Hepatocyte (in vitro differentiated cells): Measurements from ENCODE around the gene SFRP5. TPM values are rescaled to one million over a fixed set of nuclear protein-coding genes. Genes with fewer than 3 reads are reported as not detected.

Experiments used
- DNase-seq: peaks from one replicate; pipeline ENCODE4 v3.0.0-alpha.2; 2016; ENCODE audit warnings: low spot score
- H2AFZ ChIP-seq: fragments of 200-600 bp; sonication (generic); 2 replicates; pipeline ENCODE4 v1.6.0; 2016; ENCODE audit warnings: antibody characterized with exemption, mild to moderate bottlenecking
- H3K27ac ChIP-seq: fragments of 200-600 bp; sonication (generic); 2 replicates; pipeline ENCODE4 v1.5.1; 2016; ENCODE audit warnings: mild to moderate bottlenecking
- H3K27me3 ChIP-seq: fragments of 200-600 bp; sonication (generic); 2 replicates; pipeline ENCODE4 v1.6.1; 2016
- H3K36me3 ChIP-seq: fragments of 200-600 bp; sonication (generic); replicated peaks from 2 replicates; pipeline ENCODE4 v1.5.1; 2016; ENCODE audit warnings: low read depth; ENCODE audit not compliant: insufficient read depth
- H3K4me1 ChIP-seq: fragments of 200-600 bp; sonication (generic); 2 replicates; pipeline ENCODE4 v1.5.1; 2016; ENCODE audit warnings: mild to moderate bottlenecking, moderate library complexity; ENCODE audit not compliant: insufficient read depth
- H3K4me2 ChIP-seq: fragments of 200-600 bp; sonication (generic); 2 replicates; pipeline ENCODE4 v1.6.0; 2016
- H3K4me3 ChIP-seq: fragments of 200-600 bp; sonication (generic); 2 replicates; pipeline ENCODE4 v1.5.1; 2016; ENCODE audit warnings: mild to moderate bottlenecking
- H3K79me2 ChIP-seq: fragments of 200-600 bp; sonication (generic); 2 replicates; pipeline ENCODE4 v1.6.0; 2017; ENCODE audit warnings: mild to moderate bottlenecking
- H3K9me2 ChIP-seq: fragments of 200-600 bp; sonication (generic); replicated peaks from 2 replicates; pipeline ENCODE4 v1.6.0; 2017; ENCODE audit warnings: mild to moderate bottlenecking; ENCODE audit not compliant: insufficient read depth
- H3K9me3 ChIP-seq: fragments of 200-600 bp; sonication (generic); 2 replicates; pipeline ENCODE4 v1.5.1; 2016; ENCODE audit warnings: low read depth, mild to moderate bottlenecking
- H4K20me1 ChIP-seq: fragments of 200-600 bp; sonication (generic); 2 replicates; pipeline ENCODE4 v1.6.0; 2016; ENCODE audit warnings: mild to moderate bottlenecking; ENCODE audit not compliant: insufficient read depth, poor library complexity, severe bottlenecking
- CTCF ChIP-seq: fragments of 200-600 bp; sonication (generic); IDR thresholded peaks from 2 replicates; pipeline ENCODE4 v1.5.1; 2016; ENCODE audit warnings: antibody characterized with exemption, mild to moderate bottlenecking; ENCODE audit not compliant: poor library complexity
- EZH2 ChIP-seq: fragments of 200-600 bp; sonication (generic); IDR thresholded peaks from 2 replicates; pipeline ENCODE4 v1.6.1; 2016; ENCODE audit warnings: antibody characterized with exemption, mild to moderate bottlenecking, borderline replicate concordance
- EZH2phosphoT487 ChIP-seq: fragments of 200-600 bp; sonication (generic); IDR thresholded peaks from one replicate; pipeline ENCODE4 v1.6.1; 2018; ENCODE audit warnings: antibody characterized with exemption, mild to moderate bottlenecking, low read depth, moderate library complexity; ENCODE audit not compliant: unreplicated experiment, severe bottlenecking
- WGBS: methylation state at CpG from one replicate; pipeline ENCODE4 v1.1.6; 2016; ENCODE audit warnings: low lambda C conversion rate; ENCODE audit errors: missing lambda C conversion rate; 5-methylcytosine and 5-hydroxymethylcytosine counted together
- polyA plus RNA-seq: library from polyadenylated mRNA; unstranded; fragments of >200 nt; fragmentation: Nextera tagmentation; extraction: Ambion mirVana; gene quantifications from 2 replicates; pipeline ENCODE4 v1.2.1, GENCODE V29; 2016
- total RNA-seq: library from RNA; depleted of rRNA; stranded (reverse); fragments of >200 nt; gene quantifications from 2 replicates; pipeline ENCODE4 v1.2.3, GENCODE V29; 2014

Gene SFRP5
- total and polyA plus RNA-seq, 2 experiments from 2014 or later = 17.2 to 48.9 TPM

GRCh38 chr10:97784200-97784810 is 12.5 kb upstream of the SFRP5 start:
- Histone ChIP-seq H3K4me3 (no peak overlapping the region), H3K36me3 (no peaks in the 10 kb centered on the region), H3K27ac (no peak overlapping the region), H4K20me1 (no peaks in the 10 kb centered on the region), H3K9me2 (no peaks in the 10 kb centered on the region), H2AFZ (no peak overlapping the region), H3K9me3 (no peaks in the 10 kb centered on the region), H3K4me2 (no peak overlapping the region), H3K4me1 (peaks cover 17% of the 10 kb centered on the region), H3K79me2 (no peaks in the 10 kb centered on the region), H3K27me3 (no peaks in the 10 kb centered on the region)
- whole genome bisulfite sequencing = 88% methylated on average over 9 of the region's 9 CpGs
- TF ChIP-seq CTCF (no peak), EZH2 (no peak), EZH2phosphoT487 (no peak)
- DNase-seq = no peak

GRCh38 chr10:97782455-97783228 is 10.8 kb upstream of the SFRP5 start:
- no peak for DNase-seq
- 60% methylated on average over 11 of the region's 11 CpGs for WGBS

GRCh38 chr10:97781618-97782331 is 10.0 kb upstream of the SFRP5 start:
- WGBS = 68% methylated on average over 14 of the region's 14 CpGs
- Histone ChIP-seq H3K4me1 (peaks cover 22% of the 10 kb centered on the region), H3K36me3 (no peaks in the 10 kb centered on the region), H3K27ac (no peak overlapping the region), H3K27me3 (no peaks in the 10 kb centered on the region), H4K20me1 (no peaks in the 10 kb centered on the region), H2AFZ (no peak overlapping the region), H3K4me3 (no peak overlapping the region), H3K9me3 (no peaks in the 10 kb centered on the region), H3K79me2 (no peaks in the 10 kb centered on the region), H3K4me2 (no peak overlapping the region), H3K9me2 (no peaks in the 10 kb centered on the region)
- DNase-seq = no peak
- TF ChIP-seq CTCF (no peak), EZH2phosphoT487 (no peak), EZH2 (no peak)

More at GRCh38 chr10:97782455-97783228, 10.8 kb upstream of the SFRP5 start:
- TF ChIP-seq EZH2phosphoT487 (no peak), EZH2 (no peak), CTCF (no peak)
- no peaks in the 10 kb centered on the region for H3K9me2 ChIP-seq
- no peaks in the 10 kb centered on the region for H3K36me3 ChIP-seq
- H4K20me1 ChIP-seq = no peaks in the 10 kb centered on the region
- H3K27ac ChIP-seq = no peak overlapping the region
- no peaks in the 10 kb centered on the region for H3K79me2 ChIP-seq
- no peak overlapping the region for H2AFZ ChIP-seq
- H3K4me1 ChIP-seq = peaks cover 17% of the 10 kb centered on the region
- no peak overlapping the region for H3K4me2 ChIP-seq
- H3K27me3 ChIP-seq = no peaks in the 10 kb centered on the region
- H3K9me3 ChIP-seq = no peaks in the 10 kb centered on the region
- no peak overlapping the region for H3K4me3 ChIP-seq
